Thoracic aorta endothelial cell (primary cell): Measurements from ENCODE around the gene OR52E1. TPM values are rescaled to one million over a fixed set of nuclear protein-coding genes. Genes with fewer than 3 reads are reported as not detected.

Experiments
- total RNA-seq: library from RNA; depleted of rRNA; stranded (reverse); fragments of >200 nt; gene quantifications from 2 replicates; pipeline ENCODE4 v1.2.3, GENCODE V29; 2012

The OR52E1 gene
- not detected in 2 replicates for total RNA-seq

DNA sequence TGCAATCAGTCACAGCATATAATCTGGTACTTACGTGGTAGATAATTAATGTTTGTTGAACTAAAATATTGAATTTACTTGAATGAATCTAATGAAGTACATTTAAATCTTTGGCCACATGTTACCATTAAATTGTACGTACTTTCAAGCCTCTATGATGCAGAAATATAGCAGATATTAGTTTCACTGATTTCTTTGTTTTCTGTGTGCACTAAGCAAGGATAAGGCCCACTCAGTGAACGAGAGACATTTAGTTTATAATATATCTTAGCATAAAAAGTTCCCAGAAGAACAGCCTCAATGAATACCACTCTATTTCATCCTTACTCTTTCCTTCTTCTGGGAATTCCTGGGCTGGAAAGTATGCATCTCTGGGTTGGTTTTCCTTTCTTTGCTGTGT lies at the start of gene OR52E1:
OR52E1 (plus strand) TSS at position 301 of the 400 bp plus-strand sequence.

DNA sequence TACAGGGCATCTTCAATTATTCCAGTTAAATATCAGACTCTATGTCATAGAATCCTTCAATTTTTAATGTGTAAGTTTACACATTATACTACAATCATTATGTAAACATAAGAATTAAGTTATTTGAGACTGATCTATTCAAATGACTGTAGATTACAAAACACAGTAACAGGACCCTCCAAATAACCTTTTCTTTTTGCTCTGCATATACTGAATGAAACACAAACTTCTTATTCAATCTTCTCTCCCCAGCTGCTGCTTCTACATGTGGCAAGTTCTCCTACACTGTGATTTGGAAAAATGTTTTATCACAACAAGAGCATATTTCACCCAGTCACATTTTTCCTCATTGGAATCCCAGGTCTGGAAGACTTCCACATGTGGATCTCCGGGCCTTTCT lies 23.1 kb upstream of the OR52E1 start, which contains the start of gene OR52J3:
OR52J3 (plus strand) TSS at position 301 of the 400 bp plus-strand sequence; CDS start at position 301, 0 bp downstream.

GRCh38 chr11:5059391-5059790 lies 10.0 kb upstream of the OR52E1 start, which contains the start of gene OR52E2:
OR52E2 (minus strand) TSS chr11:5059627; CDS start chr11:5059627, 0 bp downstream.

Other genes with a start within 250 kb of the OR52E1 start
- gene OR51F2, start 248.3 kb upstream of the OR52E1 start, total RNA-seq: not detected in 2 replicates
- not detected in 2 replicates for gene OR51S1, start 220.4 kb upstream of the OR52E1 start, total RNA-seq
- gene OR51T1, start 187.7 kb upstream of the OR52E1 start, total RNA-seq: not detected in 2 replicates
- not detected in 2 replicates for gene OR51A7, start 165.8 kb upstream of the OR52E1 start, total RNA-seq
- not detected in 2 replicates for gene OR51G2, start 150.2 kb upstream of the OR52E1 start, total RNA-seq
- gene OR51G1, start 145.2 kb upstream of the OR52E1 start, total RNA-seq: not detected in 2 replicates
- gene OR51A4, start 122.0 kb upstream of the OR52E1 start, total RNA-seq: not detected in 2 replicates
- gene OR51A2, start 113.9 kb upstream of the OR52E1 start, total RNA-seq: not detected in 2 replicates
- not detected in 2 replicates for gene OR51L1, start 74.7 kb upstream of the OR52E1 start, total RNA-seq
- gene OR52J3, start 23.0 kb upstream of the OR52E1 start, total RNA-seq: not detected in 2 replicates
- gene OR52E2, start 9.9 kb upstream of the OR52E1 start, total RNA-seq: not detected in 2 replicates
- not detected in 2 replicates for gene OR52A5, start 68.8 kb downstream of the OR52E1 start, total RNA-seq
- gene OR52A1, start 85.2 kb downstream of the OR52E1 start, total RNA-seq: not detected in 2 replicates
- gene OR51V1, start 131.1 kb downstream of the OR52E1 start, total RNA-seq: not detected in 2 replicates
- not detected in 2 replicates for gene HBB, start 157.5 kb downstream of the OR52E1 start, total RNA-seq
- not detected in 2 replicates for gene HBD, start 164.9 kb downstream of the OR52E1 start, total RNA-seq
- gene HBG1, start 180.3 kb downstream of the OR52E1 start, total RNA-seq: not detected in 2 replicates
- not detected in 2 replicates for gene HBG2, start 185.2 kb downstream of the OR52E1 start, total RNA-seq
- gene HBE1, start 200.4 kb downstream of the OR52E1 start, total RNA-seq: not detected in 2 replicates
- gene OR51B4, start 232.4 kb downstream of the OR52E1 start, total RNA-seq: not detected in 2 replicates